ENCODE data around the gene PIR. TPM values are rescaled to one million over a fixed set of nuclear protein-coding genes. Genes with fewer than 3 reads are reported as not detected.

The PIR gene
- total RNA-seq, 1 experiment from 2014 or later: 58.0 TPM

DNA sequence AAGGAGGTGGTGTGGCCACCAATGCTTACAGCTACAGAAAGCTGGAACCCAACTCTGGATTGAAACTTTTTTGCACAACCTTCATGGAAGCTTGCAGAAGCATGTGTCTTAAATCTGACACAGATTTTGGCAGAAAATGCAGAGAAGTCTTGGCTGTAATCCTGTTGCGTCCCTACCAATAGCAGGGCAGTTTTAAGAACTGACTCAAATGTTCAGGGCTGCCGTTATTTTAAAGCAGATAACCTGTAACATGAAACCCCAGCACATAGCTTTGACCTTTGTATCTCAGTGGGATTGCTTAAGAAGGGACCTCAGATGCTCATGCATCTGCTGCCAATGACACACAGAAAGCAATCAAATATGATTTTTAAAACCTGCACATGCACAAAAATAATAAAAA lies 108.8 kb downstream of the PIR start, which contains the start of gene VEGFD:
TSS of gene VEGFD (minus strand) at position 110 of the 400 bp plus-strand sequence. CDS start 467 bp downstream, outside the sequence.
- H3K27me3 ChIP-seq (replicated peaks; ENCODE audit: insufficient read depth, low read depth, low read length, poor library complexity): no peaks in the 10 kb centered on the region
- TF ChIP-seq, protein P1, sequence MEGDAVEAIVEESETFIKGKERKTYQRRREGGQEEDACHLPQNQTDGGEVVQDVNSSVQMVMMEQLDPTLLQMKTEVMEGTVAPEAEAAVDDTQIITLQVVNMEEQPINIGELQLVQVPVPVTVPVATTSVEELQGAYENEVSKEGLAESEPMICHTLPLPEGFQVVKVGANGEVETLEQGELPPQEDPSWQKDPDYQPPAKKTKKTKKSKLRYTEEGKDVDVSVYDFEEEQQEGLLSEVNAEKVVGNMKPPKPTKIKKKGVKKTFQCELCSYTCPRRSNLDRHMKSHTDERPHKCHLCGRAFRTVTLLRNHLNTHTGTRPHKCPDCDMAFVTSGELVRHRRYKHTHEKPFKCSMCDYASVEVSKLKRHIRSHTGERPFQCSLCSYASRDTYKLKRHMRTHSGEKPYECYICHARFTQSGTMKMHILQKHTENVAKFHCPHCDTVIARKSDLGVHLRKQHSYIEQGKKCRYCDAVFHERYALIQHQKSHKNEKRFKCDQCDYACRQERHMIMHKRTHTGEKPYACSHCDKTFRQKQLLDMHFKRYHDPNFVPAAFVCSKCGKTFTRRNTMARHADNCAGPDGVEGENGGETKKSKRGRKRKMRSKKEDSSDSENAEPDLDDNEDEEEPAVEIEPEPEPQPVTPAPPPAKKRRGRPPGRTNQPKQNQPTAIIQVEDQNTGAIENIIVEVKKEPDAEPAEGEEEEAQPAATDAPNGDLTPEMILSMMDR (conservative IDR thresholded peaks at IDR 0.05; ENCODE audit: low read depth, low read length): no peak
- no peak for TF ChIP-seq EZH2 (IDR thresholded peaks at IDR 0.05; ENCODE audit: borderline replicate concordance, low read depth, low read length, poor library complexity, severe bottlenecking)
- no peak within 1 kb of the TSS for H3K27ac ChIP-seq (ENCODE audit: low read depth, low read length, poor library complexity, severe bottlenecking)
- POLR2A ChIA-PET (ENCODE audit: low non-redundant PET): no interaction called here
- H3K4me3 ChIP-seq (ENCODE audit: low read depth, low read length, poor library complexity, severe bottlenecking): no peak within 1 kb of the TSS
- no peaks in the 10 kb centered on the region for H3K36me3 ChIP-seq (ENCODE audit: insufficient read depth, low read length, poor library complexity, severe bottlenecking)
- intact Hi-C loops (cut with micrococcal nuclease; ENCODE audit: unreplicated experiment): no loop called here
- BruUV-seq (replicated peaks): no TSS peak
- CTCF ChIA-PET: no interaction called here
- no peaks in the 10 kb centered on the region for H3K4me1 ChIP-seq (ENCODE audit: insufficient read depth, low read length, poor library complexity, severe bottlenecking)
- no peaks in the 10 kb centered on the region for H3K9me3 ChIP-seq (ENCODE audit: low read depth, low read length, poor library complexity, severe bottlenecking)
- no peak for DNase-seq (ENCODE audit: low spot score)

DNA sequence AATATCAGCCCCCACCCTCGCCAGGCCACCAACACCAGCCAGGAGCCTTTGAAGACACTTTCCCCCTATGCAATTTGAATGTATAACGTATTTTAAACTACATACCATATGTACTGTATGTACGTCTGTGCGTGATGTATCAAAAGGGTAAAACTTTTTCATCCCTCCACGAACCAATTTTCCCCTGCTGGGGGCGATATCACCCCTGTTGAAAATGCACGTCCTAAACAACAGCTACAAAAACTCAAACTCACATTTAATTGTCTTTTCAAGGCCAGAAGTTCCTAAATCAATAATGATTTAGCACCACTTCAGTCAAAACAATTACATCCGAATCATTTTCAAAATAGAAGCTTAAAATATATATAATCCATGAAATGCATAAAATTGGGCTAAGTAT lies 110.3 kb downstream of the PIR start:
- Histone ChIP-seq H3K27me3 (replicated peaks; ENCODE audit: insufficient read depth, low read depth, low read length, poor library complexity) (no peaks in the 10 kb centered on the region), H3K4me3 (ENCODE audit: low read depth, low read length, poor library complexity, severe bottlenecking) (no peak overlapping the region), H3K36me3 (ENCODE audit: insufficient read depth, low read length, poor library complexity, severe bottlenecking) (no peaks in the 10 kb centered on the region), H3K9me3 (ENCODE audit: low read depth, low read length, poor library complexity, severe bottlenecking) (no peaks in the 10 kb centered on the region), H3K4me1 (ENCODE audit: insufficient read depth, low read length, poor library complexity, severe bottlenecking) (no peaks in the 10 kb centered on the region), H3K27ac (ENCODE audit: low read depth, low read length, poor library complexity, severe bottlenecking) (no peak overlapping the region)
- no TSS peak for BruUV-seq (replicated peaks)
- ChIA-PET CTCF (no interaction called here), POLR2A (ENCODE audit: low non-redundant PET) (no interaction called here)
- no peak for TF ChIP-seq EZH2 (IDR thresholded peaks at IDR 0.05; ENCODE audit: borderline replicate concordance, low read depth, low read length, poor library complexity, severe bottlenecking)
- TF ChIP-seq, protein P1 (conservative IDR thresholded peaks at IDR 0.05; ENCODE audit: low read depth, low read length): peak; percentile 46
- intact Hi-C loops (cut with micrococcal nuclease; ENCODE audit: unreplicated experiment): no loop called here
- DNase-seq (ENCODE audit: low spot score): no peak

DNA sequence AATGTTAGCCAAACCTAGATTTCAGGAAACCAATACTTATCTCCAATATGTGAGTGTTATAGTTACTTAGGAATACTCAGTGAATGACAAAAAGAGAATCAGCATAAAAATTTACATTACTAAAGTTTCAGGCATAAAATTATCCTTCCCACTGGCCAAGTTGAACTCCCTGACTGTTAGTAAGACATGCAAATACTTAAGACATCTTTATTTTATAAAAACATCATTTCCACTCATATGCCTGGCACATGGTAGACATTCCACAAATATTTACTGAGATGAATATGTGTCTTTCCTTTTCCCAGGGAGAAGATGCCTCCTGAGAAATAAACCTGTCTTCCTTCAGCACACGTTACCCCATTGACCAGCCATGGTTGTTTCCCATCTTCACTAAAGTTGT lies 116.2 kb downstream of the PIR start:
- ChIA-PET POLR2A (ENCODE audit: low non-redundant PET) (no interaction called here), CTCF (no interaction called here)
- H3K4me1 ChIP-seq (ENCODE audit: insufficient read depth, low read length, poor library complexity, severe bottlenecking): no peaks in the 10 kb centered on the region
- intact Hi-C loops (cut with micrococcal nuclease; ENCODE audit: unreplicated experiment): no loop called here
- H3K27me3 ChIP-seq (replicated peaks; ENCODE audit: insufficient read depth, low read depth, low read length, poor library complexity): no peaks in the 10 kb centered on the region
- no peaks in the 10 kb centered on the region for H3K9me3 ChIP-seq (ENCODE audit: low read depth, low read length, poor library complexity, severe bottlenecking)
- H3K27ac ChIP-seq (ENCODE audit: low read depth, low read length, poor library complexity, severe bottlenecking): no peak overlapping the region
- no peaks in the 10 kb centered on the region for H3K36me3 ChIP-seq (ENCODE audit: insufficient read depth, low read length, poor library complexity, severe bottlenecking)
- no peak overlapping the region for H3K4me3 ChIP-seq (ENCODE audit: low read depth, low read length, poor library complexity, severe bottlenecking)
- no TSS peak for BruUV-seq (replicated peaks)
- DNase-seq (ENCODE audit: low spot score): no peak
- TF ChIP-seq, protein P1 (conservative IDR thresholded peaks at IDR 0.05; ENCODE audit: low read depth, low read length): no peak
- TF ChIP-seq EZH2 (IDR thresholded peaks at IDR 0.05; ENCODE audit: borderline replicate concordance, low read depth, low read length, poor library complexity, severe bottlenecking): no peak

Measured in A673 (cell line).